ENCODE results near the gene SPTB.

SPTB gene

GRCh38 chr14:64701660-64702059 is 178.0 kb downstream of the SPTB start:
- peaks cover 77% of the 10 kb centered on the region for H3K27me3 ChIP-seq (ENCODE audit: insufficient read depth, low read length)

GRCh38 chr14:64700894-64701293 is 178.8 kb downstream of the SPTB start:
- no peaks in the 10 kb centered on the region for H3K9me3 ChIP-seq (ENCODE audit: low read length)
- H3K4me3 ChIP-seq (ENCODE audit: low read length): no peak overlapping the region
- peaks cover 29% of the 10 kb centered on the region for H3K4me1 ChIP-seq (ENCODE audit: insufficient read depth, low read length)
- no peak overlapping the region for H2AFZ ChIP-seq (ENCODE audit: low read depth, low read length)
- peaks cover 72% of the 10 kb centered on the region for H3K27me3 ChIP-seq (ENCODE audit: insufficient read depth, low read length)
- no peaks in the 10 kb centered on the region for H3K36me3 ChIP-seq (ENCODE audit: insufficient read depth, low read length)

More at GRCh38 chr14:64701660-64702059, 178.0 kb downstream of the SPTB start:
- H2AFZ ChIP-seq (ENCODE audit: low read depth, low read length): no peak overlapping the region
- peaks cover 30% of the 10 kb centered on the region for H3K4me1 ChIP-seq (ENCODE audit: insufficient read depth, low read length)
- no peaks in the 10 kb centered on the region for H3K36me3 ChIP-seq (ENCODE audit: insufficient read depth, low read length)
- H3K4me3 ChIP-seq (ENCODE audit: low read length): no peak overlapping the region
- H3K9me3 ChIP-seq (ENCODE audit: low read length): no peaks in the 10 kb centered on the region

GRCh38 chr14:64700290-64700689 is 179.4 kb downstream of the SPTB start:
- no peaks in the 10 kb centered on the region for H3K36me3 ChIP-seq (ENCODE audit: insufficient read depth, low read length)
- no peak overlapping the region for H2AFZ ChIP-seq (ENCODE audit: low read depth, low read length)
- H3K9me3 ChIP-seq (ENCODE audit: low read length): no peaks in the 10 kb centered on the region
- H3K4me1 ChIP-seq (ENCODE audit: insufficient read depth, low read length): peaks cover 26% of the 10 kb centered on the region
- peaks cover 66% of the 10 kb centered on the region for H3K27me3 ChIP-seq (ENCODE audit: insufficient read depth, low read length)
- H3K4me3 ChIP-seq (ENCODE audit: low read length): no peak overlapping the region

GRCh38 chr14:64698903-64699302 is 180.8 kb downstream of the SPTB start:
- no peaks in the 10 kb centered on the region for H3K36me3 ChIP-seq (ENCODE audit: insufficient read depth, low read length)
- no peak overlapping the region for H3K4me3 ChIP-seq (ENCODE audit: low read length)
- no peak overlapping the region for H2AFZ ChIP-seq (ENCODE audit: low read depth, low read length)
- H3K4me1 ChIP-seq (ENCODE audit: insufficient read depth, low read length): peaks cover 19% of the 10 kb centered on the region
- no peaks in the 10 kb centered on the region for H3K9me3 ChIP-seq (ENCODE audit: low read length)
- peaks cover 63% of the 10 kb centered on the region for H3K27me3 ChIP-seq (ENCODE audit: insufficient read depth, low read length)

GRCh38 chr14:64696355-64696857 is 183.3 kb downstream of the SPTB start:
- peaks cover 16% of the 10 kb centered on the region for H3K4me1 ChIP-seq (ENCODE audit: insufficient read depth, low read length)
- no peak overlapping the region for H3K4me3 ChIP-seq (ENCODE audit: low read length)
- no peaks in the 10 kb centered on the region for H3K36me3 ChIP-seq (ENCODE audit: insufficient read depth, low read length)
- H2AFZ ChIP-seq (ENCODE audit: low read depth, low read length): no peak overlapping the region
- peaks cover 39% of the 10 kb centered on the region for H3K27me3 ChIP-seq (ENCODE audit: insufficient read depth, low read length)
- H3K9me3 ChIP-seq (ENCODE audit: low read length): no peaks in the 10 kb centered on the region

Data from neuron (in vitro differentiated cells).